ENCODE data around the gene MST1.
A peak's percentile ranks its signal among the peaks of the same experiment; 100 is the strongest.

Gene MST1

DNA sequence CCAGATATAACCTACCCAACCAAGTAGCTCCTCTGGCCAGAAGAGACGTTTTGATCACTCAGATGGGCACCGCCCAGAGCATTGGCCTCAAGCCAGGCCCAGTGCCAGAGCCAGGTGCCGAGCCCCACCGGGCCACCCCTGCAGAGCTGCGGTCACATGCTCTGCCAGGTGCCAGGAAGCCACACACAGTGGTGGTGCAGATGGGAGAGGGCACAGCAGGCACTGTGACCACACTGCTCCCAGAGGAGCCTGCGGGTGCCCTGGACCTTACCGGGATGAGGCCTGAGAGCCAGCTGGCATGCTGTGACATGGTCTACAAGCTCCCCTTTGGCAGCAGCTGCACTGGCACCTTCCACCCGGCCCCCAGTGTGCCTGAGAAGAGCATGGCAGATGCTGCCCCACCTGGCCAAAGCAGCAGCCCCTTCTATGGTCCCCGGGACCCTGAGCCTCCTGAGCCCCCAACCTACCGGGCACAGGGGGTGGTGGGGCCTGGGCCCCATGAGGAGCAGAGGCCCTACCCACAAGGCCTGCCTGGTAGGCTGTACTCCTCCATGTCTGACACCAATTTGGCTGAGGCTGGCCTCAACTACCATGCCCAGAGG is 34.2 kb downstream of the MST1 start:
- Histone ChIP-seq H3K9ac (ENCODE audit: low read depth, low read length) (no peak overlapping the region), H3K9me3 (ENCODE audit: insufficient read depth, low read length, severe bottlenecking) (no peaks in the 10 kb centered on the region), H3K79me2 (ENCODE audit: insufficient read depth, low read length) (no peaks in the 10 kb centered on the region), H3K36me3 (ENCODE audit: insufficient read depth, low read length) (no peaks in the 10 kb centered on the region), H3K4me1 (ENCODE audit: insufficient read depth, low read length) (no peaks in the 10 kb centered on the region), H3K27ac (ENCODE audit: low read length) (no peak overlapping the region), H3K4me3 (ENCODE audit: low read depth in 1 of 2, low read length in 2 of 2) (no peak overlapping the region), H2AFZ (ENCODE audit: low read depth, low read length) (no peak overlapping the region), H3K27me3 (ENCODE audit: insufficient read depth, low read length, poor library complexity) (no peaks in the 10 kb centered on the region), H3K4me2 (ENCODE audit: insufficient read depth, low read length) (no peak overlapping the region), H4K20me1 (ENCODE audit: insufficient read depth, low read length) (no peaks in the 10 kb centered on the region)
- no peak for TF ChIP-seq CTCF (IDR thresholded peaks at IDR 0.05; ENCODE audit: borderline replicate concordance, extremely low read depth, low read length, poor library complexity, severe bottlenecking)
- peak; percentile 29 for DNase-seq
- ATAC-seq (ENCODE audit: insufficient read depth, low read depth): no peak; the same call in 2 of the 3 replicates

GRCh38 chr3:49654176-49654825 is 35.0 kb downstream of the MST1 start:
- no peak for ATAC-seq (ENCODE audit: insufficient read depth, low read depth)
- TF ChIP-seq CTCF (IDR thresholded peaks at IDR 0.05; ENCODE audit: borderline replicate concordance, extremely low read depth, low read length, poor library complexity, severe bottlenecking) (no peak), EZH2 (IDR thresholded peaks at IDR 0.05; ENCODE audit: borderline replicate concordance, low read depth, low read length, severe bottlenecking) (no peak)
- H2AFZ ChIP-seq (ENCODE audit: low read depth, low read length): no peak overlapping the region
- H3K4me1 ChIP-seq (ENCODE audit: insufficient read depth, low read length): no peaks in the 10 kb centered on the region
- no peak overlapping the region for H3K4me2 ChIP-seq (ENCODE audit: insufficient read depth, low read length)
- H3K79me2 ChIP-seq (ENCODE audit: insufficient read depth, low read length): no peaks in the 10 kb centered on the region
- H3K27ac ChIP-seq (ENCODE audit: low read length): no peak overlapping the region
- H3K9ac ChIP-seq (ENCODE audit: low read depth, low read length): no peak overlapping the region
- no peak for DNase-seq
- no peaks in the 10 kb centered on the region for H3K36me3 ChIP-seq (ENCODE audit: insufficient read depth, low read length)
- H4K20me1 ChIP-seq (ENCODE audit: insufficient read depth, low read length): no peaks in the 10 kb centered on the region
- no peaks in the 10 kb centered on the region for H3K9me3 ChIP-seq (ENCODE audit: insufficient read depth, low read length, severe bottlenecking)
- no peaks in the 10 kb centered on the region for H3K27me3 ChIP-seq (ENCODE audit: insufficient read depth, low read length, poor library complexity)
- H3K4me3 ChIP-seq (ENCODE audit: low read depth in 1 of 2, low read length in 2 of 2): no peak overlapping the region

GRCh38 chr3:49653621-49654020 is 35.7 kb downstream of the MST1 start:
- no peak for TF ChIP-seq EZH2 (IDR thresholded peaks at IDR 0.05; ENCODE audit: borderline replicate concordance, low read depth, low read length, severe bottlenecking)
- TF ChIP-seq CTCF (IDR thresholded peaks at IDR 0.05; ENCODE audit: borderline replicate concordance, extremely low read depth, low read length, poor library complexity, severe bottlenecking): no peak
- Histone ChIP-seq H4K20me1 (ENCODE audit: insufficient read depth, low read length) (no peaks in the 10 kb centered on the region), H3K9ac (ENCODE audit: low read depth, low read length) (no peak overlapping the region), H3K4me2 (ENCODE audit: insufficient read depth, low read length) (no peak overlapping the region), H3K36me3 (ENCODE audit: insufficient read depth, low read length) (no peaks in the 10 kb centered on the region), H3K4me1 (ENCODE audit: insufficient read depth, low read length) (no peaks in the 10 kb centered on the region), H3K4me3 (ENCODE audit: low read depth in 1 of 2, low read length in 2 of 2) (no peak overlapping the region), H3K9me3 (ENCODE audit: insufficient read depth, low read length, severe bottlenecking) (no peaks in the 10 kb centered on the region), H3K79me2 (ENCODE audit: insufficient read depth, low read length) (no peaks in the 10 kb centered on the region), H3K27ac (ENCODE audit: low read length) (no peak overlapping the region), H3K27me3 (ENCODE audit: insufficient read depth, low read length, poor library complexity) (no peaks in the 10 kb centered on the region), H2AFZ (ENCODE audit: low read depth, low read length) (no peak overlapping the region)
- DNase-seq (no peak), ATAC-seq (ENCODE audit: insufficient read depth, low read depth) (no peak)

All from DND-41 (cell line).